Activated T-cell treated with anti-CD3 and anti-CD28 coated beads, Interleukin-2, amount 50 U/mL, for 72 hours (primary cell): ENCODE results near the gene LTC4S. TPM values are rescaled to one million over a fixed set of nuclear protein-coding genes. Genes with fewer than 3 reads are reported as not detected.
A peak's percentile ranks its signal among the peaks of the same experiment; 100 is the strongest.
"Not testable (repeated sequence)": the region's sequence is repeated elsewhere in the genome, so short reads cannot be mapped to it uniquely, and the experiment has no call there.

Experiments
- ATAC-seq, 2 donors: fragments of 150-1000 bp; cut with Tn5 transposase; replicated peaks in 1 of 2; 2 replicates each; pipeline ENCODE4 v1.10.0; 2021; ENCODE audit warnings: moderate library complexity in 2 of 2, mild to moderate bottlenecking in 1 of 2
- DNase-seq, 2 donors: peaks; one replicate each; pipeline ENCODE4 v3.0.0; 2021 to 2022; ENCODE audit warnings: mixed read lengths in 1 of 2
- H3K27ac Mint-ChIP-seq: one replicate; pipeline ENCODE4 v1.8.0; 2022; ENCODE audit warnings: mild to moderate bottlenecking, moderate library complexity, mixed read lengths
- H3K27me3 Mint-ChIP-seq: one replicate; pipeline ENCODE4 v1.8.0; 2022; ENCODE audit warnings: low read depth, mixed read lengths
- H3K36me3 Mint-ChIP-seq, 2 donors: one replicate each; pipeline ENCODE4 v1.8.0; 2022; ENCODE audit warnings: mixed read lengths in 2 of 2, mild to moderate bottlenecking in 1 of 2; ENCODE audit not compliant: insufficient read depth in 2 of 2
- H3K4me1 Mint-ChIP-seq: one replicate; pipeline ENCODE4 v1.8.0; 2022; ENCODE audit warnings: low read depth, mixed read lengths
- H3K4me3 Mint-ChIP-seq, 2 donors: one replicate each; pipeline ENCODE4 v1.8.0; 2022; ENCODE audit warnings: mild to moderate bottlenecking in 2 of 2, mixed read lengths in 2 of 2, moderate library complexity in 2 of 2
- H3K9me3 Mint-ChIP-seq, 2 donors: one replicate each; pipeline ENCODE4 v1.8.0; 2022; ENCODE audit warnings: mixed read lengths in 2 of 2
- total RNA-seq, 2 donors: library from RNA; stranded (reverse); gene quantifications; one replicate each; pipeline ENCODE4 v1.2.3, GENCODE V29; 2022

LTC4S gene
- total RNA-seq, 2 donors from 2014 or later, result 1.5 TPM

DNA sequence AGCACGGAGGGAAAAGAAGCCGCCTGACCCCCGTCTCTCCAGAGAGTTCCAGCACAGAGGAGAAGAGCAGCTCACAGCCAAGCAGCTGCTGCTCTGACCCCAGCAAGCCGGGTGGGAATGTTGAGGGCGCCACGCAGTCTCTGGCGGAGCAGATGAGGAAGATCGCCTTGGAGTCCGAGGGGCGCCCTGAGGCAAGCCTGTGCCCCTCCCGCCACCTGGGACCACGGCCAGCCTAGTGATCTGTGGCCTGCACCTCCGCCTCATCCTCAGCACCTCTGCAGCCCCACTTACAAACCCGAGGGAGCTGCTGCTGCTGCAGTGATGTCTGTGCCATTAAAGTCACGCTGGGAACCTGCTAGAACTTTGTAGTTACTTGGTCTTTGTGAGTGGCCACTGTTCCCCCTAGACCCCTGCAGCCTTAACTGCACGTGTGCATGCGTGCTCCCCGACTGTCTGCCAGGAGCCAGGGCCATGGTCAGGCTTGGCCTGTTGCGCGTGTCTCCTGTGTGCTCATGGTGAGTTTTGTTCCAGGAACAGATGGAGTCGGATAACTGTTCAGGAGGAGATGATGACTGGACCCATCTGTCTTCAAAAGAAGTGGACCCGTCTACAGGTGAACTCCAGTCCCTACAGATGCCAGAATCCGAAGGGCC, 39.4 kb downstream of the LTC4S start:
- Mint-ChIP-seq H3K9me3 (no peaks in the 10 kb centered on the region), H3K4me3 (no peak overlapping the region), H3K27me3 (no peaks in the 10 kb centered on the region), H3K27ac (peak overlapping the region; percentile 38), H3K4me1 (peaks cover 23% of the 10 kb centered on the region), H3K36me3 (peaks cover 33 to 55% of the 10 kb centered on the region in 2 donors)
- DNase-seq, result no peak
- ATAC-seq, result no peak

DNA sequence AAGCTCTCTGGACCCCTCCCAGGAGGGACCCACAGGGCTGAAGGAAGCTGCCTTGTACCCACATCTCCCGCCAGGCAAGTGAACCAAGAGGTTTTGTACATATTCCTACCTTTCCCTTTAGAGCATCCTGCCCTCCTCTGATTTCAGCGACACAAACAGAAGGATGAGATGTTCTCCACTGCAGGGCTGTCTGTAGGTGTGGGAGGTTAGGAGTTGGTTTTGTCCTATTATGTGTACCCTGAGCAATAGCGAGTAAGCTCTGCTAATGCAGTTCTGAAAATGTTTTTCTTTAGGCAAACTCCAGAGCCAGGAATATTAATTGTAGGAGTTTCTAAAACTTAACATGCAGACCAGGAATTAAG, 39.9 kb downstream of the LTC4S start:
- ATAC-seq (no peak), DNase-seq (no peak)
- Mint-ChIP-seq H3K27ac (no peak overlapping the region), H3K4me3 (no peak overlapping the region), H3K36me3 (peaks cover 31 to 52% of the 10 kb centered on the region in 2 donors), H3K27me3 (no peaks in the 10 kb centered on the region), H3K9me3 (no peaks in the 10 kb centered on the region), H3K4me1 (peaks cover 23% of the 10 kb centered on the region)

- Mint-ChIP-seq H3K27me3 (no peaks in the 10 kb centered on the region), H3K9me3 (no peaks in the 10 kb centered on the region), H3K27ac (no peak overlapping the region), H3K4me3 (no peak overlapping the region), H3K4me1 (peaks cover 22% of the 10 kb centered on the region), H3K36me3 (peaks cover 28 to 48% of the 10 kb centered on the region in 2 donors)
- DNase-seq (no peak), ATAC-seq (no peak)
These were observed 40.3 kb downstream of the LTC4S start for GRCh38 chr5:179834120-179834519.

DNA sequence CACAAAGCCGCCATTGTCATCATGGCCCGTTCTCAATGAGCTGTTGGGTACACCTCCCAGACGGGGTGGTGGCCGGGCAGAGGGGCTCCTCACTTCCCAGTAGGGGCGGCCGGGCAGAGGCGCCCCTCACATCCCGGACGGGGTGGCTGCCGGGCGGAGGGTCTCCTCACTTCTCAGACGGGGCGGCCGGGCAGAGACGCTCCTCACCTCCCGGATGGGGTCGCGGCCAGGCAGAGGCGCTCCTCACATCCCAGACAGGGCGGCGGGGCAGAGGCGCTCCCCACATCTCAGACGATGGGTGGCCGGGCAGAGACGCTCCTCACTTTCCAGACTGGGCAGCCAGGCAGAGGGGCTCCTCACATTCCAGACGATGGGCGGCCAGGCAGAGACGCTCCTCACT, 41.1 kb downstream of the LTC4S start:
- not testable (repeated sequence) for H3K27me3 Mint-ChIP-seq
- peaks cover 22 to 41% of the 10 kb centered on the region in 2 donors for H3K36me3 Mint-ChIP-seq
- H3K4me1 Mint-ChIP-seq, result peaks cover 18% of the 10 kb centered on the region

DNA sequence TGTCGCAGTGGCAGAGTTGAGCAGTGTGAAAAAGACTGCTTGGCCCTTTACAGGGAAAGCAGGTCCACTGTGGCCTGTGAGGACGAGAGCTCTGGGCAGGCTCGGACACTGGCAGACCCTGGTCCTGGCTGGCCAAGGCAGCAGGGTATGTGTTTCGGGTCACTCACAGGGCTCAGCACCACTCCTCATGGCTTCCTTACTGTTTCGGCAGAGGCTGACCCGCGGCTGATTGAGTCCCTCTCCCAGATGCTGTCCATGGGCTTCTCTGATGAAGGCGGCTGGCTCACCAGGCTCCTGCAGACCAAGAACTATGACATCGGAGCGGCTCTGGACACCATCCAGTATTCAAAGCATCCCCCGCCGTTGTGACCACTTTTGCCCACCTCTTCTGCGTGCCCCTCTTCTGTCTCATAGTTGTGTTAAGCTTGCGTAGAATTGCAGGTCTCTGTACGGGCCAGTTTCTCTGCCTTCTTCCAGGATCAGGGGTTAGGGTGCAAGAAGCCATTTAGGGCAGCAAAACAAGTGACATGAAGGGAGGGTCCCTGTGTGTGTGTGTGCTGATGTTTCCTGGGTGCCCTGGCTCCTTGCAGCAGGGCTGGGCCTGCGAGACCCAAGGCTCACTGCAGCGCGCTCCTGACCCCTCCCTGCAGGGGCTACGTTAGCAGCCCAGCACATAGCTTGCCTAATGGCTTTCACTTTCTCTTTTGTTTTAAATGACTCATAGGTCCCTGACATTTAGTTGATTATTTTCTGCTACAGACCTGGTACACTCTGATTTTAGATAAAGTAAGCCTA, 42.6 kb downstream of the LTC4S start:
- Mint-ChIP-seq H3K4me1 (peaks cover 18% of the 10 kb centered on the region), H3K27ac (peak overlapping the region; percentile 80), H3K36me3 (peaks cover 18 to 33% of the 10 kb centered on the region in 2 donors), H3K27me3 (no peaks in the 10 kb centered on the region), H3K9me3 (no peaks in the 10 kb centered on the region), H3K4me3 (peak overlapping the region; percentile 44 to 51)
- peak; percentile 93 to 95 for ATAC-seq
- peak; percentile 48 to 65 for DNase-seq

More for the DNA sequence above, 41.1 kb downstream of the LTC4S start:
- ATAC-seq, H3K4me3 Mint-ChIP-seq, DNase-seq, H3K9me3 Mint-ChIP-seq, H3K27ac Mint-ChIP-seq: not testable (repeated sequence)

GRCh38 chr5:179837076-179838011, 43.6 kb downstream of the LTC4S start:
- no peaks in the 10 kb centered on the region for H3K27me3 Mint-ChIP-seq
- peak overlapping the region; percentile 44 to 51 for H3K4me3 Mint-ChIP-seq
- DNase-seq (no peak), ATAC-seq (no peak)
- H3K4me1 Mint-ChIP-seq, result peaks cover 18% of the 10 kb centered on the region
- peaks cover 18 to 30% of the 10 kb centered on the region in 2 donors for H3K36me3 Mint-ChIP-seq
- H3K27ac Mint-ChIP-seq, result peak overlapping the region; percentile 80
- H3K9me3 Mint-ChIP-seq, result no peaks in the 10 kb centered on the region

GRCh38 chr5:179839328-179840256, 45.8 kb downstream of the LTC4S start:
- no peak for DNase-seq
- no peak overlapping the region for H3K27ac Mint-ChIP-seq
- H3K27me3 Mint-ChIP-seq, result no peaks in the 10 kb centered on the region
- H3K4me1 Mint-ChIP-seq, result peaks cover 18% of the 10 kb centered on the region
- peaks cover 10 to 22% of the 10 kb centered on the region in 2 donors for H3K36me3 Mint-ChIP-seq
- no peak for ATAC-seq
- no peak overlapping the region for H3K4me3 Mint-ChIP-seq
- H3K9me3 Mint-ChIP-seq, result no peaks in the 10 kb centered on the region

DNA sequence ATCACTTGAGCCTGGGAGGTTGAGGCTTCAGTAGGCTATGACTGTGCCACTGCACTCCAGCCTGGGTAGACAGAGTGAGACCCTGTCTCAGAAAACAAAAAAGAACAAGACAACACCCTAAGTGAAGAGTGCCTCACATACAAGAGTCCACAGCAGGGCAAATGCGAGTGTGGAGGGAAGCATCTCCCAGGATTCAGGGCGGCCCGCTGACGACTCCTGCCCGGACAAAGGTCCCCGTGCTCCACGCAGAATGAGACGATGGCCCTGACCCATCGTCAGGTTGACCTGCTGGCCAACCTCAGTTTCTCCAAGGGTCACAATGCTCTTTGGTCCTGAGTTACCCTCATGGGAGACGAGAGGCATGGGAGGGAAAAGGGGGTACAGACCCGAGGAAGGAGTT, 46.5 kb downstream of the LTC4S start:
- H3K4me3 Mint-ChIP-seq, result no peak overlapping the region
- ATAC-seq (no peak), DNase-seq (no peak)
- H3K36me3 Mint-ChIP-seq, result peaks cover 12 to 26% of the 10 kb centered on the region in 2 donors
- H3K9me3 Mint-ChIP-seq, result peaks cover 0 to 2% of the 10 kb centered on the region in 2 donors
- H3K4me1 Mint-ChIP-seq, result peaks cover 18% of the 10 kb centered on the region
- H3K27ac Mint-ChIP-seq, result no peak overlapping the region
- H3K27me3 Mint-ChIP-seq, result no peaks in the 10 kb centered on the region

- no peak overlapping the region for H3K27ac Mint-ChIP-seq
- no peaks in the 10 kb centered on the region for H3K27me3 Mint-ChIP-seq
- peaks cover 17% of the 10 kb centered on the region for H3K4me1 Mint-ChIP-seq
- peaks cover 10 to 27% of the 10 kb centered on the region in 2 donors for H3K36me3 Mint-ChIP-seq
- no peak overlapping the region for H3K4me3 Mint-ChIP-seq
- H3K9me3 Mint-ChIP-seq, result peaks cover 0 to 2% of the 10 kb centered on the region in 2 donors
- ATAC-seq (no peak), DNase-seq (no peak)
These were observed 47.0 kb downstream of the LTC4S start for GRCh38 chr5:179840766-179841165.

DNA sequence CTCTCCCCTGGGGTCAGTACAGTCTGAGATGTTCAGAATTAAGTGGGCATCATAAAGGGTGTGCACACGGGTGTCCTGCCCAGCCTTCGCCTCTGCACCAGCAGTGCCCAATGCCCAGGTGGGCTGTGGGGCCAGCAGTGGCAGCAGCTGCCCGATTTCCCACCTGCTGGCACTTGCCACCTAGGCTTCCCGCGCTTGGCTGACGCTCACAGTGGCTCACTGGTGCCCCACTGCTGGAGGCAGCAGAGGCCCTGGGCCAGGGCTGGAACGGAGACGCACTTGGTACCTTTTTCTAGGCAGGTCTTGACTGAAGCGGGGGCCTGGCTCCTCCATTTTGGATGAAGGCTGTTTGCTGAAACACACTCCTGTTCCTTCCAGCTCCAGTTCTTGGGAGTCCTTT, 47.8 kb downstream of the LTC4S start:
- Mint-ChIP-seq H3K36me3 (peaks cover 5 to 24% of the 10 kb centered on the region in 2 donors), H3K9me3 (peaks cover 0 to 2% of the 10 kb centered on the region in 2 donors), H3K27me3 (no peaks in the 10 kb centered on the region), H3K27ac (no peak overlapping the region), H3K4me3 (no peak overlapping the region), H3K4me1 (peaks cover 9% of the 10 kb centered on the region)
- DNase-seq (no peak), ATAC-seq (no peak)
